Stimulated activated CD8-positive, alpha-beta memory T cell treated with anti-CD3 and anti-CD28 coated beads, Interleukin-12 subunit alpha, Interleukin-12 subunit beta, amount 100 ng/mL, for 4 hours (primary cell): Measurements from ENCODE around the gene GPR151.
"Not testable (repeated sequence)": the region's sequence is repeated elsewhere in the genome, so short reads cannot be mapped to it uniquely, and the experiment has no call there.

Experiments
- DNase-seq: peaks from one replicate; pipeline ENCODE4 v3.0.0-alpha.2; 2020; ENCODE audit warnings: low read depth

Gene GPR151

GRCh38 chr5:146516151-146516475, at the start of gene GPR151:
GPR151 (minus strand) TSS chr5:146516190; CDS start chr5:146516113, 77 bp downstream.
- DNase-seq, result no peak

- DNase-seq, result no peak
These were observed 48.2 kb upstream of the GPR151 start for GRCh38 chr5:146564007-146564762.

GRCh38 chr5:146562461-146562860, 46.5 kb upstream of the GPR151 start:
- no peak for DNase-seq

- DNase-seq, result no peak
These were observed 45.7 kb upstream of the GPR151 start for GRCh38 chr5:146561711-146562110.

GRCh38 chr5:146560205-146560812, 44.3 kb upstream of the GPR151 start:
- no peak for DNase-seq

GRCh38 chr5:146556884-146557283, 40.9 kb upstream of the GPR151 start:
- DNase-seq, result not testable (repeated sequence)

- DNase-seq, result no peak
These were observed 37.5 kb upstream of the GPR151 start for GRCh38 chr5:146553446-146553845.

GRCh38 chr5:146549615-146550014, 33.6 kb upstream of the GPR151 start:
- DNase-seq, result no peak

- no peak for DNase-seq
These were observed 32.9 kb upstream of the GPR151 start for GRCh38 chr5:146548781-146549449.

GRCh38 chr5:146544232-146544631, 28.2 kb upstream of the GPR151 start:
- DNase-seq, result no peak

GRCh38 chr5:146541958-146542849, 26.2 kb upstream of the GPR151 start:
- peak; percentile 30 for DNase-seq

GRCh38 chr5:146540414-146540813, 24.4 kb upstream of the GPR151 start:
- no peak for DNase-seq

- no peak for DNase-seq
These were observed 24.0 kb upstream of the GPR151 start for GRCh38 chr5:146539973-146540372.

- DNase-seq, result no peak
These were observed 22.4 kb upstream of the GPR151 start for GRCh38 chr5:146538432-146538831.

GRCh38 chr5:146533882-146534281, 17.9 kb upstream of the GPR151 start:
- no peak for DNase-seq

- peak; percentile 39 for DNase-seq
These were observed 17.4 kb upstream of the GPR151 start for GRCh38 chr5:146533260-146533857.

GRCh38 chr5:146529984-146530383, 14.0 kb upstream of the GPR151 start:
- no peak for DNase-seq

GRCh38 chr5:146528236-146528635, 12.2 kb upstream of the GPR151 start:
- DNase-seq, result no peak

GRCh38 chr5:146527785-146528184, 11.8 kb upstream of the GPR151 start:
- no peak for DNase-seq

GRCh38 chr5:146523698-146524097, 7.7 kb upstream of the GPR151 start:
- DNase-seq, result no peak

- no peak for DNase-seq
These were observed 5.6 kb upstream of the GPR151 start for GRCh38 chr5:146521403-146522106.
